BLaER1 (cell line): ENCODE measurements around the gene MT1B.

ENCODE experiments used
- H3K27ac ChIP-seq: shearing (Covaris generic); formaldehyde crosslinking; 2 replicates; pipeline ENCODE4 v1.8.1; 2022
- H3K27me3 ChIP-seq: shearing (Covaris generic); formaldehyde crosslinking; 2 replicates; pipeline ENCODE4 v1.8.1; 2022
- H3K36me3 ChIP-seq: shearing (Covaris generic); formaldehyde crosslinking; 2 replicates; pipeline ENCODE4 v1.8.1; 2022
- H3K4me1 ChIP-seq: shearing (Covaris generic); formaldehyde crosslinking; 2 replicates; pipeline ENCODE4 v1.8.1; 2022
- H3K4me2 ChIP-seq: shearing (Covaris generic); formaldehyde crosslinking; 2 replicates; pipeline ENCODE4 v1.8.1; 2022
- H3K4me3 ChIP-seq: shearing (Covaris generic); formaldehyde crosslinking; 2 replicates; pipeline ENCODE4 v1.8.1; 2022
- H3K9ac ChIP-seq: shearing (Covaris generic); formaldehyde crosslinking; 2 replicates; pipeline ENCODE4 v1.8.1; 2022
- H3K9me3 ChIP-seq: shearing (Covaris generic); formaldehyde crosslinking; 2 replicates; pipeline ENCODE4 v1.8.1; 2022
- H4K20me1 ChIP-seq: shearing (Covaris generic); formaldehyde crosslinking; 2 replicates; pipeline ENCODE4 v1.8.1; 2022
- Cebpa-rat ChIP-seq: shearing (Covaris generic); IDR thresholded peaks from 2 replicates; pipeline ENCODE4 v1.8.1; 2022

MT1B gene

DNA sequence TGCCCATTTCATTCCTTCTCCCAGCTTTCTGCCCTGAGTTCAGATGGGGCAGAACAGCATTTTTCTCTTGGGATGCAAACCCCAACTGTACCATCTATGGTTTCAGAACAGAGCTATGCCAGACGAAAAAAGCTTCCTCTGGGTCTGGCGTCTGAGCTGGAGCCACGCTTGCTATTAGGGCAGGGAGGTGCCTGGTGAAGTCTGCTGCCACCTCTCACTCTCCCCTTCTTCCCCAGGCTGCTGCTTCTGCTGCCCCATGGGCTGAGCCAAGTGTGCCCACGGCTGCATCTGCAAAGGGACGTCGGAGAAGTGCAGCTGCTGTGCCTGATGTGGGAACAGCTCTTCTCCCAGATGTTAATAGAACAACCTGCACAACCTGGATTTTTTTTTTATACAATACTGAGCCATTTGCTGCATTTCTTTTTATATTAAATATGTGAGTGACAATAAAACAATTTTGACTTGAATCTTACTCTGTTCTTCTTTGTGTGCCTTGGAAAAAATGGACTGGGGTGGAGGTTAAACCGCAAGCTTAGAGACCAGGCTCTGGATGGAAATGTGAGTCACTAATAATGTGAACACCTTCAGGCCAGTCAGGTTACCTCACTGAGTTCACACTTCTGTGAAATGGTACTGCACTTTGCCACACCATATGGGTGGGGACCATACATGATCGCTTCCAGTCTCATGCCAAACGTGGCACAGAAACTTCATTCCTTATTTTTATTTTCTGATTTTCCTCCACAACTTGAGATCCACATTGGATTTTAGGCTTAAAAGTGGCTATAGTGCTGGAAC is 14.9 kb upstream of the MT1B start:
- Histone ChIP-seq H3K9ac (no peak overlapping the region), H4K20me1 (peaks cover 66% of the 10 kb centered on the region), H3K4me2 (no peak overlapping the region), H3K9me3 (peaks cover 30% of the 10 kb centered on the region), H3K27ac (no peak overlapping the region), H3K27me3 (peaks cover 100% of the 10 kb centered on the region), H3K36me3 (no peaks in the 10 kb centered on the region), H3K4me3 (no peak overlapping the region), H3K4me1 (no peaks in the 10 kb centered on the region)
- TF ChIP-seq Cebpa-rat, result no peak

DNA sequence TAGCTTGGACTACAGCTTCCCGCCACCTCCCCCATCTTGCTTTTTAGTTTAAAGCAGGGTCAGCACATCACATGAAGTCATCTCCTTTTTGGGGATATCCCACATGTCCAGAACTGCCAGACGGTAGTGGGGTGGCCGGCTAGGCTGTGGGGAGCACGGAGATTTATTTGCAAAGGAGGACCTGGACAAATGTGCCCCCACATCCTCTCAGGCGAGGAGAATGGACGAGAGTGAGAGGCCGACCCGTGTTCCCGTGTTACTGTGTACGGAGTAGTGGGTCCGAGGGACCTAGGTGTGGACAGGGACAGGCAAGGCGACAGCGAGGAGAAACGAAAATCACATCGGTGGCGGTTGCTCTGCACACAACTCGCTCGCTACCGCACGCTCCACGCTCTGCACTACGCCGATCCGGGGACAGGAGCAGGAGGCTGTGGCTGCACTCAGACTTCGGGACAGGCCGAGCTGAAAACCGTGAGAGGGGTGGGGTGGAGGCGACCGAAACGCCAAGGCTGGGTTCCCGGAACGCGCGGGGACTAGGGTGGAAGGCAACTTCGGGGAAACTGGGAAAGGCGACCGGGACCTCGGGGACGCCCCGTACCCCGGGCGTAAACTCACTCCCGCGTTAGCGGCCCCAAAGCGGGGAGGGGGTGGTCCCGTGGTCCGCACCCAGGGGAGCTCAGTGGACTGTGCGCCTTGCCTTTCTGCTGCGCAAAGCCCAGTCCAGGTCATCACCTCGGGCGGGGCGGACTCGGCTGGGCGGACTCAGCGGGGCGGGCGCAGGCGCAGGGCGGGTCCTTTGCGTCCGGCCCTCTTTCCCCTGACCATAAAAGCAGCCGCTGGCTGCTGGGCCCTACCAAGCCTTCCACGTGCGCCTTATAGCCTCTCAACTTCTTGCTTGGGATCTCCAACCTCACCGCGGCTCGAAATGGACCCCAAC is 13.6 kb upstream of the MT1B start, which contains the start of gene MT1A:
Gene MT1A (plus strand): TSS at position 853 of the 937 bp plus-strand sequence. CDS start 73 bp downstream, at position 926.
- no peak for TF ChIP-seq Cebpa-rat
- Histone ChIP-seq H4K20me1 (peaks cover 62% of the 10 kb centered on the region), H3K36me3 (no peaks in the 10 kb centered on the region), H3K4me1 (no peaks in the 10 kb centered on the region), H3K4me3 (no peak within 1 kb of the TSS), H3K27ac (no peak within 1 kb of the TSS), H3K9me3 (peaks cover 30% of the 10 kb centered on the region), H3K27me3 (peaks cover 100% of the 10 kb centered on the region), H3K9ac (no peak within 1 kb of the TSS), H3K4me2 (no peak within 1 kb of the TSS)

- H3K4me1 ChIP-seq, result no peaks in the 10 kb centered on the region
- peaks cover 100% of the 10 kb centered on the region for H3K27me3 ChIP-seq
- no peak for TF ChIP-seq Cebpa-rat
- H3K9me3 ChIP-seq, result peaks cover 30% of the 10 kb centered on the region
- no peak overlapping the region for H3K4me3 ChIP-seq
- H3K27ac ChIP-seq, result no peak overlapping the region
- no peaks in the 10 kb centered on the region for H3K36me3 ChIP-seq
- no peak overlapping the region for H3K9ac ChIP-seq
- H4K20me1 ChIP-seq, result peaks cover 63% of the 10 kb centered on the region
- no peak overlapping the region for H3K4me2 ChIP-seq
These were observed 12.6 kb upstream of the MT1B start for GRCh38 chr16:56639045-56639444.

DNA sequence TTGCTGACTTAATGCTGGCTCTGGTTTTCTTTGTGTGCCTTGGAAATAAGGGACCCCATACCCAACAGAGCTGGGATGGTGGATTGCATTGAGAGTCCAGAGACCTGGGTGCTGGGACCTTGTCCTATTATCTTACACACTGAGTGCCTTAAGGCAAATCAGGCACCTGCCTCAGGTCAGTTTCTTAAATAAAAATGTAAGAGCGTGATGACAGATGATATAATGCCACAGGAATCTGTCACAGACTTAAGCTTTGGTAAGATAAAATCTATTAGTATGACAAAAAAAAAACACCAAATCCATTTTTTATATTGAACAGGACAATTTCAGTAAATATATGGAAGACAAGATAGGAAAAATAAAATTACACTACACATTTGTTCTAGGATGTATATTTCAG is 11.6 kb upstream of the MT1B start:
- no peak overlapping the region for H3K27ac ChIP-seq
- peaks cover 24% of the 10 kb centered on the region for H3K9me3 ChIP-seq
- H3K4me3 ChIP-seq, result no peak overlapping the region
- no peaks in the 10 kb centered on the region for H3K4me1 ChIP-seq
- H3K4me2 ChIP-seq, result no peak overlapping the region
- no peak for TF ChIP-seq Cebpa-rat
- peaks cover 60% of the 10 kb centered on the region for H4K20me1 ChIP-seq
- no peaks in the 10 kb centered on the region for H3K36me3 ChIP-seq
- H3K27me3 ChIP-seq, result peaks cover 100% of the 10 kb centered on the region
- H3K9ac ChIP-seq, result no peak overlapping the region

DNA sequence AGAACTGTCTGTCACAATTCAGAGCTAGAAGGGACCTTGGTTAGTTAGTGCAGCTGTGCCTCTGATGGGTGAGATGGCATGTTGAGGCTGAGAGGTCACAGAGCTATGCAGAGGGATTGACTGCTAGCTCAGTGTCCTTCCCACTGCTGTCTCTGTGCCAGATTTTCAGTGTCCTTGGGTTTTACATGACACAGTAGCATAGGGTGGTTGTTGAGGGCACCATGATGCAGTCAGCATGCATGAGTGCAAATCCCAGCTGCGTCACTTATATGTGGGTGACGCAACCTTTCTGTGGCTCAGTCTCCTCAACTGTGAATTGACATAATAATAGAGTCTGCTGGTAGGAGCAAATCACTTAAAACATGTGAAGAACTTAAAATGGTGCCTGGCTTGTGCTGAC is 10.5 kb upstream of the MT1B start:
- Histone ChIP-seq H4K20me1 (peaks cover 49% of the 10 kb centered on the region), H3K4me3 (no peak overlapping the region), H3K36me3 (no peaks in the 10 kb centered on the region), H3K9ac (no peak overlapping the region), H3K27ac (no peak overlapping the region), H3K27me3 (peaks cover 100% of the 10 kb centered on the region), H3K4me2 (no peak overlapping the region), H3K9me3 (peaks cover 15% of the 10 kb centered on the region), H3K4me1 (no peaks in the 10 kb centered on the region)
- no peak for TF ChIP-seq Cebpa-rat

GRCh38 chr16:56643080-56643778 is 8.5 kb upstream of the MT1B start:
- peaks cover 30% of the 10 kb centered on the region; the same call in 1 of the 2 replicates for H4K20me1 ChIP-seq
- no peak overlapping the region for H3K27ac ChIP-seq
- H3K27me3 ChIP-seq, result peaks cover 100% of the 10 kb centered on the region
- no peaks in the 10 kb centered on the region for H3K4me1 ChIP-seq
- H3K36me3 ChIP-seq, result no peaks in the 10 kb centered on the region
- no peak overlapping the region for H3K4me2 ChIP-seq
- H3K4me3 ChIP-seq, result no peak overlapping the region
- H3K9ac ChIP-seq, result no peak overlapping the region
- no peak for TF ChIP-seq Cebpa-rat
- peaks cover 5% of the 10 kb centered on the region for H3K9me3 ChIP-seq

- no peak overlapping the region for H3K4me3 ChIP-seq
- no peak for TF ChIP-seq Cebpa-rat
- no peaks in the 10 kb centered on the region for H3K36me3 ChIP-seq
- H3K27me3 ChIP-seq, result peaks cover 100% of the 10 kb centered on the region
- H3K9ac ChIP-seq, result no peak overlapping the region
- H4K20me1 ChIP-seq, result peaks cover 23% of the 10 kb centered on the region; the same call in 1 of the 2 replicates
- H3K27ac ChIP-seq, result no peak overlapping the region
- H3K9me3 ChIP-seq, result no peaks in the 10 kb centered on the region
- no peak overlapping the region for H3K4me2 ChIP-seq
- no peaks in the 10 kb centered on the region for H3K4me1 ChIP-seq
These were observed 7.9 kb upstream of the MT1B start for GRCh38 chr16:56643833-56644232.

GRCh38 chr16:56645311-56645710 is 6.4 kb upstream of the MT1B start:
- no peak overlapping the region for H3K4me3 ChIP-seq
- H3K27me3 ChIP-seq, result peaks cover 95% of the 10 kb centered on the region
- H4K20me1 ChIP-seq, result peaks cover 23% of the 10 kb centered on the region; the same call in 1 of the 2 replicates
- no peaks in the 10 kb centered on the region for H3K9me3 ChIP-seq
- no peak overlapping the region for H3K9ac ChIP-seq
- no peak overlapping the region for H3K27ac ChIP-seq
- H3K36me3 ChIP-seq, result no peaks in the 10 kb centered on the region
- no peaks in the 10 kb centered on the region for H3K4me1 ChIP-seq
- no peak for TF ChIP-seq Cebpa-rat
- no peak overlapping the region for H3K4me2 ChIP-seq

DNA sequence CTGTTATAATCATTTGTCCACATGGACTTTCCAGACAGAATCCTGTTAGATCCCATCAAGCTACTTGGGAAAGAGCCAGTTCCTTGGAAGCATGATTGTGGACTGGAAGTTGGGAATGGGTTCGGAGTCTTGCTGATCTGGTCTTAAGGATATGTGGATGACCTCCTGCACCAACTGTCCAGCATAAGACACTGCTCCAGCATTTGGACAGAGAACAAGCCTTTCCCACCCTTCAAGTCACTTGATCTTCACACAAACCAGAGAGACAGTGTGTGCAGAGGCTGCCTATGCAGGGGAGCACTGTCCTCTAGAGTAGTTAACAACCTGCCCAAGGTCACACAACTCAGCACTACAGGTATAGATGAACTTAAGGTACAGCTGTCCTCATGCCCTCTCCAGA is 5.8 kb upstream of the MT1B start:
- TF ChIP-seq Cebpa-rat, result no peak
- H3K9me3 ChIP-seq, result no peaks in the 10 kb centered on the region
- H3K4me3 ChIP-seq, result no peak overlapping the region
- no peaks in the 10 kb centered on the region for H3K4me1 ChIP-seq
- H3K27ac ChIP-seq, result no peak overlapping the region
- H3K9ac ChIP-seq, result no peak overlapping the region
- H3K4me2 ChIP-seq, result no peak overlapping the region
- H3K27me3 ChIP-seq, result peaks cover 89% of the 10 kb centered on the region
- H4K20me1 ChIP-seq, result peaks cover 23% of the 10 kb centered on the region; the same call in 1 of the 2 replicates
- H3K36me3 ChIP-seq, result no peaks in the 10 kb centered on the region
